Upper lobe of right lung (tissue), 1 donor: Measurements from ENCODE around the gene MELK. TPM values are rescaled to one million over a fixed set of nuclear protein-coding genes. Genes with fewer than 3 reads are reported as not detected.

Source experiments
- ATAC-seq: fragments of 200-7000 bp; cut with Tn5 transposase; one replicate; pipeline ENCODE4 v1.9.1; 2020; ENCODE audit warnings: mild to moderate bottlenecking, moderate library complexity
- DNase-seq: peaks from one replicate; pipeline ENCODE4 v3.0.0-alpha.2; 2020
- H3K27ac ChIP-seq: fragments of 200-600 bp; one replicate; pipeline ENCODE4 v1.8.0; 2022
- H3K27me3 ChIP-seq: fragments of 200-600 bp; one replicate; pipeline ENCODE4 v1.8.0; 2022; ENCODE audit warnings: mild to moderate bottlenecking
- H3K36me3 ChIP-seq: fragments of 200-600 bp; one replicate; pipeline ENCODE4 v1.8.0; 2022
- H3K4me1 ChIP-seq: fragments of 200-600 bp; one replicate; pipeline ENCODE4 v1.8.0; 2022
- H3K4me3 ChIP-seq: fragments of 200-600 bp; one replicate; pipeline ENCODE4 v1.8.0; 2022; ENCODE audit warnings: mild to moderate bottlenecking
- H3K9me3 ChIP-seq: fragments of 200-600 bp; one replicate; pipeline ENCODE4 v1.8.0; 2022
- intact Hi-C: fragments of 100-400 bp; cut with DNase I; formaldehyde crosslinking; loops from one replicate; pipeline ENCODE4 v1.11.0; 2022
- total RNA-seq: library from RNA; stranded (reverse); fragmentation: NEBNext Ultra II Directional; extraction: Animal tissue kit (Norgen Biotek cat#: 25700); gene quantifications from one replicate; pipeline ENCODE4 v1.2.1, GENCODE V29; 2021
- TF ChIP-seq, protein P1 (sequence below): fragments of 200-600 bp; IDR thresholded peaks from one replicate; pipeline ENCODE4 v1.8.0; 2022; ENCODE audit warnings: antibody characterized with exemption
- donor health status: DM: no; HTN: yes; CAD: no; lungs with severe emphysema.

The MELK gene
- total RNA-seq, 1 donor from 2014 or later: 1.2 TPM

DNA sequence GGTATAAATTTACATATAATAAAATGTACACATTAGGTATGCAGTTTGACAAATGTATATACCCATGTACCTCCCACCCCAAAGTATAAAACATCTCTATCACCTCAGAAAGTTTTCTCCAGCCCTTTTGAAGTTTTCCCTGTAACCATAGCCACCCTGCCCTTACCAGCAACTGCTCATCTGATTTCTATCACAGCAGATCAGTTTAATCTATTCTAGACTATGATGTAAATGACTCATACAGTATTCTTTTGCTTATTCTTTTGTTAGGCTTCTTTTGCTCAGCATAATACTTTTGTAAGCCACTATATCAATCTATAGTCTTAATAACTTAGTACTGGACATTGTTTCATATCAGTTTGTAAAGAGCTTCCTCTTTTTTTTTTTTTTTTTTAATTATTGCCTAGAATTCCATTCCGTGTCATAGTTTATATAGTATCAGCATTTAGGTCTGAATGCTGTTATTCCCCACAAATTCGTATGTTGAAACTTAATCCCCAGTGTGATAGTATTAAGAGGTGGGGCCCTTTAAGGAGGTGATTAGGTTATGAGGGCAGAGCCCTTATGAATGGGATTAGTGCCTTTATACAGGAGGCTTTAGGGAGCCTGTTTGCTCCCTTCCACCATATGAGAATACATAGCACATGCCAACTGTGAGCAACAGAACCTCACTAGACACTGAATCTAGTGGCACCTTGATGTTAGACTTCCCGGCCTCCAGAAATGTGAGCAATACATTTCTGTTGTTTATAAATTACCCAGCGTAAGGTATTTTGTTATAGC lies 20.3 kb downstream of the MELK start:
- H3K27me3 ChIP-seq: no peaks in the 10 kb centered on the region
- DNase-seq (no peak), ATAC-seq (no peak)
- TF ChIP-seq, protein P1, sequence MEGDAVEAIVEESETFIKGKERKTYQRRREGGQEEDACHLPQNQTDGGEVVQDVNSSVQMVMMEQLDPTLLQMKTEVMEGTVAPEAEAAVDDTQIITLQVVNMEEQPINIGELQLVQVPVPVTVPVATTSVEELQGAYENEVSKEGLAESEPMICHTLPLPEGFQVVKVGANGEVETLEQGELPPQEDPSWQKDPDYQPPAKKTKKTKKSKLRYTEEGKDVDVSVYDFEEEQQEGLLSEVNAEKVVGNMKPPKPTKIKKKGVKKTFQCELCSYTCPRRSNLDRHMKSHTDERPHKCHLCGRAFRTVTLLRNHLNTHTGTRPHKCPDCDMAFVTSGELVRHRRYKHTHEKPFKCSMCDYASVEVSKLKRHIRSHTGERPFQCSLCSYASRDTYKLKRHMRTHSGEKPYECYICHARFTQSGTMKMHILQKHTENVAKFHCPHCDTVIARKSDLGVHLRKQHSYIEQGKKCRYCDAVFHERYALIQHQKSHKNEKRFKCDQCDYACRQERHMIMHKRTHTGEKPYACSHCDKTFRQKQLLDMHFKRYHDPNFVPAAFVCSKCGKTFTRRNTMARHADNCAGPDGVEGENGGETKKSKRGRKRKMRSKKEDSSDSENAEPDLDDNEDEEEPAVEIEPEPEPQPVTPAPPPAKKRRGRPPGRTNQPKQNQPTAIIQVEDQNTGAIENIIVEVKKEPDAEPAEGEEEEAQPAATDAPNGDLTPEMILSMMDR: no peak
- H3K9me3 ChIP-seq: no peaks in the 10 kb centered on the region
- no peaks in the 10 kb centered on the region for H3K4me1 ChIP-seq
- no peak overlapping the region for H3K27ac ChIP-seq
- H3K36me3 ChIP-seq: no peaks in the 10 kb centered on the region
- intact Hi-C loops: no loop called here
- no peak overlapping the region for H3K4me3 ChIP-seq

DNA sequence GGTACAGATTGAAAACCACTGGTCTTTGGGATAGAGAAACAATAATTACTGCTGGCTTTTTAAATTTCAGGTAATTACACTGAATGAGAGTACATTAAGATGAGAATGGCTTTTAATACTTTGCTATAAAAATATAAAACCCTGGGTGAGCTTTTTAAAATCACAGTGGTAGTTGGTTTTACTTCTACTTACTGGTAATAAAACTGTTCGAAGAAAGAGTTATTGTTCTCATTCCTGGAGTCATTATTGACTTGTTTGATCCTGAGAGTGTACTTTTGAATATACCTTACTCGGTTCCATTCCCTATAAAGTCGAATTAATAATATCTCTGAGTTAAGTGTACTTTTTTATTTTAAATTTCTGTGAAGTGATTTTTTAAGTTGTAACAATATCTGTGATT lies 21.5 kb downstream of the MELK start:
- intact Hi-C loops: no loop called here
- TF ChIP-seq, protein P1: no peak
- Histone ChIP-seq H3K9me3 (no peaks in the 10 kb centered on the region), H3K27me3 (no peaks in the 10 kb centered on the region), H3K36me3 (no peaks in the 10 kb centered on the region), H3K27ac (no peak overlapping the region), H3K4me3 (no peak overlapping the region), H3K4me1 (no peaks in the 10 kb centered on the region)
- ATAC-seq: no peak
- no peak for DNase-seq

DNA sequence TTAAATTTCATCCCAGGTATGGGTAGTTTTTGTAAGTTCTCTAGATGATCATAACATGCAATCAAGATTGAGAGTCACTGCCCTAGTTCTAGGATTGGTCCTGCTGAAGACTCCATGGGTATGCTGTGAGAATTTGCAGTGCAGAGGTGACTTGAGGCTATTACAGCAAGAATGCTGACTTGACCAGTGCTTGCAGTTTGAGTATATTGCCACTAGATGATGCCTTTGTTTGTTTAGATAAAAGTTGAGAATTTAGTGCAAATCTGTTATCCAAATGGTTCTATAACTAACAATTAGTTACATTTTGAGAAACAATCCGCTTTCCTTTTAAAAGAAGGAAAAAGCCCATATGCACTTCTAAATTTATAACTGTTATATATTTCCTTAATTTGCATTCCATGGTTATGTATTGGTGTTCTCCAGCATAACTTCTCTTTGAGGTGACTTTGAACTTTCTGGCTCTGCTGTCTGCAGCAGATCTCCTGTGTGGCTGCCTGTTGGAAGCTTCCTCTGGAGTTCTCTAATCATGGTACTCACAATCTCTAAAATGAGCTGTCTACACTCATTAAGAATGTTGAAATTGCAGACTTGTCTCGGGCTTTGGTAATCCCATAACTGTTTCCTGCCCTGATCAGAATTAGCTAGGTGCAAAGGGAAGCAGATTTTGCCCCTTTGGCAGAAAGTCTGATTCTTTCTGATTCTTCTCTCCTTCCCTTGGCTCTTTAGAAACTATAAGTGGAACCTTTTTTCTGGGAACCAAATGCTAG lies 24.9 kb downstream of the MELK start:
- Histone ChIP-seq H3K27ac (no peak overlapping the region), H3K36me3 (no peaks in the 10 kb centered on the region), H3K4me3 (no peak overlapping the region), H3K4me1 (no peaks in the 10 kb centered on the region), H3K9me3 (no peaks in the 10 kb centered on the region), H3K27me3 (no peaks in the 10 kb centered on the region)
- intact Hi-C loops: no loop called here
- ATAC-seq (no peak), DNase-seq (no peak)
- TF ChIP-seq, protein P1: peak; percentile 40

DNA sequence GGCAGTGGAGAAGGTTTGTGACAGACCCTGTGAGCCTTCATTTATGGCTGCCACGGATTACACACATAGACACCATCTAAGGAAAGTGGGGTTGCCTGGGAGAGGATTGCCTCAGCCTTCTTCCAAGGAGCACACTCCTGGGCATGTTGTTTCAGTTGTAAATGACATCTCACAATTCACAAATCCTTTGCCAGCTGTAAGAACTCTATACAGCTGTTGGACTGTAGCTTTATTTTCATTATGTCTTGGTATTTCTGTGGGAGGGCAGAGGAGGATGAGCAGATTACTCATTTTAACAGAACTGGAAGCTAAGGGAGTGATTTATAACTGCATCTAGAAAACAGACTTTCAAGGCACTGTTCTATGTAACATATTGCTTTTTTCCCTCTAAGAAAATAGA lies 25.6 kb downstream of the MELK start:
- H3K4me1 ChIP-seq: no peaks in the 10 kb centered on the region
- TF ChIP-seq, protein P1: no peak
- no peaks in the 10 kb centered on the region for H3K27me3 ChIP-seq
- DNase-seq (no peak), ATAC-seq (no peak)
- H3K9me3 ChIP-seq: no peaks in the 10 kb centered on the region
- intact Hi-C loops: no loop called here
- no peak overlapping the region for H3K4me3 ChIP-seq
- H3K27ac ChIP-seq: no peak overlapping the region
- H3K36me3 ChIP-seq: no peaks in the 10 kb centered on the region

DNA sequence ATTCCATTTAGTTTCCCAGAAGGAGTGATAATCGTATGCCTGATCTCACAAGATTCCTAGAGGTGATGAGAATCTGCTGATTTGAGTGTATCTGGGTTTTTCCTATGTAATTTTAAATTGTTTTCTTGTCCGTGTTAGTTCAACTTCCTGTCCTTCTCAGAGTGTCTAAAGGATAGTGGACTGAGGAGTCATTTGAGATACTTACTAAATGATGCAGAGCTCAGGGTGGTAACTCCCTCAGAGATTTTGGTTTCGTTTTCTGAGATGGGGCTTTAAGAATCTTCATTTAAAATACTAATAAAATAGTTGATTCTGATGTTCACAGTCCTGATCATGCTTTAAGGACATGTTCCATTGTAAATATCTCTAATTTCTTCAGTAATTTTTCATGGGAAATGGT lies 30.3 kb downstream of the MELK start:
- no peaks in the 10 kb centered on the region for H3K36me3 ChIP-seq
- H3K4me3 ChIP-seq: no peak overlapping the region
- DNase-seq: no peak
- no peaks in the 10 kb centered on the region for H3K4me1 ChIP-seq
- no peaks in the 10 kb centered on the region for H3K27me3 ChIP-seq
- no peaks in the 10 kb centered on the region for H3K9me3 ChIP-seq
- no peak for ATAC-seq
- intact Hi-C loops: no loop called here
- no peak overlapping the region for H3K27ac ChIP-seq
- TF ChIP-seq, protein P1: no peak
